Stimulated activated naive B cell treated with anti-CD40 and anti-IgM and Interleukin-4, amounts not matched to agents 10 μg/mL and 1 μg/mL and 100 μg/mL, for 72 hours (primary cell): ENCODE results near the gene DEK.
"Not testable (repeated sequence)": the region's sequence is repeated elsewhere in the genome, so short reads cannot be mapped to it uniquely, and the experiment has no call there.

Experiments used
- ATAC-seq, 2 donors: fragments of 150-1000 bp; cut with Tn5 transposase; replicated peaks; 2 replicates each; pipeline ENCODE4 v1.10.0; 2021; ENCODE audit warnings: moderate library complexity in 1 of 2
- DNase-seq: peaks from one replicate; pipeline ENCODE4 v3.0.0; 2021
- H3K27ac Mint-ChIP-seq: one replicate; pipeline ENCODE4 v1.8.0; 2022; ENCODE audit warnings: mild to moderate bottlenecking, mixed read lengths
- H3K27me3 Mint-ChIP-seq, 2 donors: one replicate each; pipeline ENCODE4 v1.8.0; 2022; ENCODE audit warnings: mixed read lengths in 2 of 2
- H3K36me3 Mint-ChIP-seq, 2 donors: one replicate each; pipeline ENCODE4 v1.8.0; 2022; ENCODE audit warnings: mixed read lengths in 2 of 2, mild to moderate bottlenecking in 1 of 2
- H3K4me1 Mint-ChIP-seq, 2 donors: one replicate each; pipeline ENCODE4 v1.8.0; 2022; ENCODE audit warnings: mixed read lengths in 2 of 2, mild to moderate bottlenecking in 1 of 2
- H3K4me3 Mint-ChIP-seq, 2 donors: one replicate each; pipeline ENCODE4 v1.8.0; 2022; ENCODE audit warnings: mild to moderate bottlenecking in 2 of 2, mixed read lengths in 2 of 2, moderate library complexity in 1 of 2
- H3K9me3 Mint-ChIP-seq, 2 donors: one replicate each; pipeline ENCODE4 v1.8.0; 2022; ENCODE audit warnings: mixed read lengths in 2 of 2, mild to moderate bottlenecking in 1 of 2

The DEK gene

GRCh38 chr6:18264219-18264922, at the start of gene DEK:
TSS of gene DEK (minus strand) at chr6:18264530. CDS start at chr6:18263987, 543 bp downstream.
- Mint-ChIP-seq H3K4me3 (peak within 1 kb of the TSS; percentile 95 to 98), H3K27ac (peak within 1 kb of the TSS; percentile 98), H3K27me3 (no peaks in the 10 kb centered on the region), H3K4me1 (peaks cover 35 to 52% of the 10 kb centered on the region in 2 donors), H3K36me3 (peaks cover 12 to 33% of the 10 kb centered on the region in 2 donors), H3K9me3 (peaks cover 0 to 3% of the 10 kb centered on the region in 2 donors)
- DNase-seq (peak; percentile 73), ATAC-seq (peak; percentile 56 to 58)

GRCh38 chr6:18312368-18312767, 48.0 kb upstream of the DEK start:
- ATAC-seq (no peak), DNase-seq (no peak)
- peaks cover 9 to 11% of the 10 kb centered on the region in 2 donors for H3K27me3 Mint-ChIP-seq
- peaks cover 2 to 9% of the 10 kb centered on the region in 2 donors for H3K9me3 Mint-ChIP-seq
- no peak overlapping the region for H3K4me3 Mint-ChIP-seq
- no peaks in the 10 kb centered on the region for H3K4me1 Mint-ChIP-seq
- no peaks in the 10 kb centered on the region for H3K36me3 Mint-ChIP-seq
- H3K27ac Mint-ChIP-seq: no peak overlapping the region

GRCh38 chr6:18310010-18310409, 45.7 kb upstream of the DEK start:
- not testable (repeated sequence) for H3K9me3 Mint-ChIP-seq, DNase-seq, H3K27ac Mint-ChIP-seq, H3K4me1 Mint-ChIP-seq, ATAC-seq, H3K4me3 Mint-ChIP-seq, H3K36me3 Mint-ChIP-seq
- peaks cover 11 to 13% of the 10 kb centered on the region in 2 donors for H3K27me3 Mint-ChIP-seq

- Mint-ChIP-seq H3K27me3 (peaks cover 11 to 13% of the 10 kb centered on the region in 2 donors), H3K27ac (no peak overlapping the region), H3K4me1 (no peaks in the 10 kb centered on the region), H3K36me3 (no peaks in the 10 kb centered on the region), H3K9me3 (peaks cover 2 to 9% of the 10 kb centered on the region in 2 donors), H3K4me3 (no peak overlapping the region)
- DNase-seq: no peak
- ATAC-seq: no peak
Measured at GRCh38 chr6:18309046-18309445, 44.7 kb upstream of the DEK start.

GRCh38 chr6:18308070-18308735, 43.9 kb upstream of the DEK start:
- no peak for DNase-seq
- peaks cover 11 to 13% of the 10 kb centered on the region in 2 donors for H3K27me3 Mint-ChIP-seq
- H3K27ac Mint-ChIP-seq: no peak overlapping the region
- no peak overlapping the region for H3K4me3 Mint-ChIP-seq
- H3K36me3 Mint-ChIP-seq: no peaks in the 10 kb centered on the region
- ATAC-seq: no peak
- H3K4me1 Mint-ChIP-seq: no peaks in the 10 kb centered on the region
- peaks cover 2 to 9% of the 10 kb centered on the region in 2 donors for H3K9me3 Mint-ChIP-seq

- Mint-ChIP-seq H3K9me3 (peaks cover 2 to 9% of the 10 kb centered on the region in 2 donors), H3K4me1 (no peaks in the 10 kb centered on the region), H3K4me3 (no peak overlapping the region), H3K36me3 (no peaks in the 10 kb centered on the region), H3K27me3 (peaks cover 11 to 13% of the 10 kb centered on the region in 2 donors), H3K27ac (no peak overlapping the region)
- no peak for ATAC-seq
- no peak for DNase-seq
Measured at GRCh38 chr6:18306977-18307376, 42.6 kb upstream of the DEK start.

- H3K27me3 Mint-ChIP-seq: peaks cover 0 to 3% of the 10 kb centered on the region in 2 donors
- no peak overlapping the region for H3K27ac Mint-ChIP-seq
- no peaks in the 10 kb centered on the region for H3K4me1 Mint-ChIP-seq
- DNase-seq (no peak), ATAC-seq (no peak)
- no peaks in the 10 kb centered on the region for H3K36me3 Mint-ChIP-seq
- H3K4me3 Mint-ChIP-seq: no peak overlapping the region
- no peaks in the 10 kb centered on the region for H3K9me3 Mint-ChIP-seq
Measured at GRCh38 chr6:18302561-18303439, 38.5 kb upstream of the DEK start.

- no peaks in the 10 kb centered on the region for H3K36me3 Mint-ChIP-seq
- no peak overlapping the region for H3K4me3 Mint-ChIP-seq
- no peaks in the 10 kb centered on the region for H3K9me3 Mint-ChIP-seq
- peaks cover 6 to 7% of the 10 kb centered on the region in 2 donors for H3K27me3 Mint-ChIP-seq
- no peak for DNase-seq
- ATAC-seq: no peak
- H3K4me1 Mint-ChIP-seq: no peaks in the 10 kb centered on the region
- peak overlapping the region; percentile 31 for H3K27ac Mint-ChIP-seq
Measured at GRCh38 chr6:18293076-18293904, 29.0 kb upstream of the DEK start.

GRCh38 chr6:18289283-18289682, 25.0 kb upstream of the DEK start:
- DNase-seq (no peak), ATAC-seq (no peak)
- Mint-ChIP-seq H3K27ac (no peak overlapping the region), H3K9me3 (no peaks in the 10 kb centered on the region), H3K4me3 (no peak overlapping the region), H3K4me1 (no peaks in the 10 kb centered on the region), H3K27me3 (peaks cover 12 to 13% of the 10 kb centered on the region in 2 donors), H3K36me3 (no peaks in the 10 kb centered on the region)

- no peak for DNase-seq
- Mint-ChIP-seq H3K4me3 (no peak overlapping the region), H3K9me3 (no peaks in the 10 kb centered on the region), H3K27ac (no peak overlapping the region), H3K36me3 (no peaks in the 10 kb centered on the region), H3K27me3 (peaks cover 20 to 25% of the 10 kb centered on the region in 2 donors), H3K4me1 (no peaks in the 10 kb centered on the region)
- no peak for ATAC-seq
Measured at GRCh38 chr6:18284261-18284660, 19.9 kb upstream of the DEK start.

GRCh38 chr6:18281564-18281963, 17.2 kb upstream of the DEK start:
- no peak for DNase-seq
- Mint-ChIP-seq H3K27me3 (peaks cover 31 to 34% of the 10 kb centered on the region in 2 donors), H3K4me3 (no peak overlapping the region), H3K36me3 (peaks cover 0 to 2% of the 10 kb centered on the region in 2 donors), H3K4me1 (peaks cover 7 to 8% of the 10 kb centered on the region in 2 donors), H3K27ac (peak overlapping the region; percentile 1), H3K9me3 (no peaks in the 10 kb centered on the region)
- ATAC-seq: no peak

- Mint-ChIP-seq H3K4me3 (no peak overlapping the region), H3K27me3 (peaks cover 39 to 47% of the 10 kb centered on the region in 2 donors), H3K36me3 (peaks cover 0 to 2% of the 10 kb centered on the region in 2 donors), H3K4me1 (peaks cover 7 to 8% of the 10 kb centered on the region in 2 donors), H3K9me3 (no peaks in the 10 kb centered on the region), H3K27ac (no peak overlapping the region)
- ATAC-seq (no peak), DNase-seq (no peak)
Measured at GRCh38 chr6:18280084-18280483, 15.8 kb upstream of the DEK start.

GRCh38 chr6:18279422-18279821, 15.1 kb upstream of the DEK start:
- no peak overlapping the region for H3K4me3 Mint-ChIP-seq
- H3K36me3 Mint-ChIP-seq: peaks cover 0 to 2% of the 10 kb centered on the region in 2 donors
- H3K27me3 Mint-ChIP-seq: peaks cover 42 to 51% of the 10 kb centered on the region in 2 donors
- H3K4me1 Mint-ChIP-seq: peaks cover 7 to 8% of the 10 kb centered on the region in 2 donors
- ATAC-seq (no peak), DNase-seq (no peak)
- no peak overlapping the region for H3K27ac Mint-ChIP-seq
- H3K9me3 Mint-ChIP-seq: no peaks in the 10 kb centered on the region
